22Rv1 (cell line): ENCODE measurements around the gene LRRC1.
"Not testable (repeated sequence)": the region's sequence is repeated elsewhere in the genome, so short reads cannot be mapped to it uniquely, and the experiment has no call there.

Experiments used
- CTCF ChIP-seq: fragments of 450-650 bp; IDR thresholded peaks from 2 replicates; pipeline ENCODE4 v1.5.1; 2017; ENCODE audit warnings: mild to moderate bottlenecking
- ZFX ChIP-seq: fragments of 450-650 bp; IDR thresholded peaks from 2 replicates; pipeline ENCODE4 v1.6.1; 2017; ENCODE audit warnings: antibody characterized with exemption, borderline replicate concordance

- not testable (repeated sequence) for TF ChIP-seq CTCF, ZFX
Measured at GRCh38 chr6:53807606-53808005, 12.8 kb downstream of the LRRC1 start.
